Liver (tissue), 3 donors: Measurements from ENCODE around the gene COL4A1.

Experiments used
- ATF3 ChIP-seq: IDR thresholded peaks from 2 replicates; pipeline ENCODE4 v1.6.1; 2016; ENCODE audit warnings: antibody characterized with exemption
- CTCF ChIP-seq: fragments of 150-350 bp; IDR thresholded peaks from 2 replicates; pipeline ENCODE4 v1.5.1; 2017; ENCODE audit warnings: improper control_type of control experiment, low read depth, low read length; ENCODE audit not compliant: missing input control
- MAX ChIP-seq: IDR thresholded peaks from 2 replicates; pipeline ENCODE4 v1.6.1; 2016; ENCODE audit warnings: antibody characterized with exemption
- NR2F2 ChIP-seq: IDR thresholded peaks from 2 replicates; pipeline ENCODE4 v1.6.1; 2016; ENCODE audit warnings: antibody characterized with exemption
- RXRA ChIP-seq, 2 donors: IDR thresholded peaks; 2 replicates each; pipeline ENCODE4 v1.6.1; 2017 to 2018; ENCODE audit warnings: antibody characterized with exemption in 2 of 2, mild to moderate bottlenecking in 1 of 2
- donor health status: healthy.
- donor health status: healthy.

GRCh38 chr13:110328573-110328972 is 21.6 kb upstream of the COL4A1 start:
- TF ChIP-seq CTCF (no peak), NR2F2 (no peak), MAX (no peak), RXRA (IDR thresholded peaks at IDR 0.05) (no peak), ATF3 (no peak)
